H9 (cell line): ENCODE results near the gene FOXJ3. TPM values are rescaled to one million over a fixed set of nuclear protein-coding genes. Genes with fewer than 3 reads are reported as not detected.

Experiments used
- DNase-seq: peaks from one replicate; pipeline ENCODE4 v3.0.0-alpha.2; 2017
- H2AFZ ChIP-seq: one replicate; pipeline ENCODE4 v1.6.1; 2013; ENCODE audit warnings: mild to moderate bottlenecking, low read length, control low read depth, moderate library complexity
- H2AK5ac ChIP-seq: 2 replicates; pipeline ENCODE4 v1.6.1; 2013; ENCODE audit warnings: low read length, control low read depth, mixed read lengths; ENCODE audit not compliant: insufficient read length
- H2BK120ac ChIP-seq: one replicate; pipeline ENCODE4 v1.6.1; 2013; ENCODE audit warnings: low read depth, mild to moderate bottlenecking, low read length, control low read depth, inconsistent platforms; ENCODE audit not compliant: poor library complexity, severe bottlenecking
- H2BK12ac ChIP-seq: 2 replicates; pipeline ENCODE4 v1.6.1; 2013; ENCODE audit warnings: low read length, control low read depth, mixed read lengths, low read depth; ENCODE audit not compliant: insufficient read length
- H2BK15ac ChIP-seq: 2 replicates; pipeline ENCODE4 v1.6.1; 2013; ENCODE audit warnings: low read depth, low read length, control low read depth
- H2BK20ac ChIP-seq: one replicate; pipeline ENCODE4 v1.6.1; 2013; ENCODE audit warnings: low read depth, mild to moderate bottlenecking, low read length, control low read depth, inconsistent platforms; ENCODE audit not compliant: poor library complexity, severe bottlenecking
- H2BK5ac ChIP-seq: 2 replicates; pipeline ENCODE4 v1.6.1; 2013; ENCODE audit warnings: low read length, control low read depth, mixed read lengths; ENCODE audit not compliant: insufficient read length
- H3K14ac ChIP-seq: 2 replicates; pipeline ENCODE4 v1.6.1; 2013; ENCODE audit warnings: low read length, control low read depth; ENCODE audit not compliant: insufficient read depth
- H3K18ac ChIP-seq: 2 replicates; pipeline ENCODE4 v1.6.1; 2013; ENCODE audit warnings: low read depth, mild to moderate bottlenecking, mixed read lengths, low read length, control low read depth; ENCODE audit not compliant: insufficient read length
- H3K23ac ChIP-seq: 2 replicates; pipeline ENCODE4 v1.6.1; 2013; ENCODE audit warnings: low read length, control low read depth, mixed read lengths, low read depth; ENCODE audit not compliant: insufficient read length
- H3K23me2 ChIP-seq: 2 replicates; pipeline ENCODE4 v1.6.1; 2013; ENCODE audit warnings: low read depth, mild to moderate bottlenecking, mixed read lengths, low read length, control low read depth; ENCODE audit not compliant: insufficient read length, poor library complexity, severe bottlenecking
- H3K27ac ChIP-seq: 2 replicates; pipeline ENCODE4 v1.5.1; 2013; ENCODE audit warnings: low read length, control low read depth, mixed read lengths, low read depth; ENCODE audit not compliant: insufficient read length
- H3K27me3 ChIP-seq: 2 replicates; pipeline ENCODE4 v1.6.1; 2013; ENCODE audit warnings: low read length, control low read depth, inconsistent platforms; ENCODE audit not compliant: insufficient read depth
- H3K4ac ChIP-seq: 2 replicates; pipeline ENCODE4 v1.6.1; 2013; ENCODE audit warnings: low read depth, mild to moderate bottlenecking, control low read depth, inconsistent platforms, low read length, moderate library complexity
- H3K4me1 ChIP-seq: 2 replicates; pipeline ENCODE4 v1.6.1; 2013; ENCODE audit warnings: low read length, control low read depth, inconsistent platforms; ENCODE audit not compliant: insufficient read depth
- H3K4me2 ChIP-seq: 2 replicates; pipeline ENCODE4 v1.6.1; 2013; ENCODE audit warnings: low read length, control low read depth, mixed read lengths; ENCODE audit not compliant: insufficient read length, insufficient read depth
- H3K56ac ChIP-seq: 2 replicates; pipeline ENCODE4 v1.6.1; 2013; ENCODE audit warnings: low read depth, mild to moderate bottlenecking, mixed read lengths, low read length, control low read depth; ENCODE audit not compliant: insufficient read length
- H3K79me1 ChIP-seq: 2 replicates; pipeline ENCODE4 v1.6.1; 2013; ENCODE audit warnings: low read depth, mild to moderate bottlenecking, moderate library complexity, low read length, control low read depth, inconsistent platforms; ENCODE audit not compliant: insufficient read depth, poor library complexity, severe bottlenecking
- H3K79me2 ChIP-seq: 2 replicates; pipeline ENCODE4 v1.6.1; 2013; ENCODE audit warnings: low read length, control low read depth, inconsistent platforms; ENCODE audit not compliant: insufficient read depth
- H3K9ac ChIP-seq: 2 replicates; pipeline ENCODE4 v1.6.1; 2013; ENCODE audit warnings: low read length, control low read depth, mixed read lengths; ENCODE audit not compliant: insufficient read length; ENCODE audit errors: extremely low read depth
- H3K9me3 ChIP-seq: one replicate; pipeline ENCODE4 v1.6.1; 2013; ENCODE audit warnings: low read depth, low read length, inconsistent platforms; ENCODE audit not compliant: control insufficient read depth
- H3T11ph ChIP-seq: one replicate; pipeline ENCODE4 v1.6.1; 2013; ENCODE audit warnings: mild to moderate bottlenecking, low read length, control low read depth, inconsistent platforms
- H4K20me1 ChIP-seq: one replicate; pipeline ENCODE4 v1.6.1; 2013; ENCODE audit not compliant: control insufficient read depth, insufficient read length, insufficient read depth
- H4K5ac ChIP-seq: 2 replicates; pipeline ENCODE4 v1.6.1; 2013; ENCODE audit warnings: low read depth, mild to moderate bottlenecking, mixed read lengths, low read length, control low read depth; ENCODE audit not compliant: insufficient read length
- H4K8ac ChIP-seq: replicated peaks from 2 replicates; pipeline ENCODE4 v1.6.1; 2013; ENCODE audit warnings: low read length, control low read depth, mixed read lengths, low read depth; ENCODE audit not compliant: insufficient read length
- H4K91ac ChIP-seq: 2 replicates; pipeline ENCODE4 v1.6.1; 2013; ENCODE audit warnings: low read depth, mild to moderate bottlenecking, moderate library complexity, mixed read lengths, low read length, control low read depth; ENCODE audit not compliant: insufficient read length
- H3K27ac Mint-ChIP-seq, 3 experiments: 2 replicates in 2 of 3; 3 replicates in 1 of 3; pipeline ENCODE4 v1.8.0; 2020 to 2021; ENCODE audit warnings: mixed read lengths in 3 of 3, mild to moderate bottlenecking in 1 of 3, moderate library complexity in 1 of 3
- H3K27me3 Mint-ChIP-seq: 2 replicates; pipeline ENCODE4 v1.8.0; 2021; ENCODE audit warnings: low read depth, mild to moderate bottlenecking, moderate library complexity, mixed read lengths
- H3K36me3 Mint-ChIP-seq, 3 experiments: 2 replicates in 2 of 3; 3 replicates in 1 of 3; pipeline ENCODE4 v1.8.0; 2020 to 2021; ENCODE audit warnings: low read depth in 3 of 3, mixed read lengths in 3 of 3; ENCODE audit not compliant: insufficient read depth in 1 of 3
- H3K4me1 Mint-ChIP-seq, 2 experiments: 2 replicates each; pipeline ENCODE4 v1.8.0; 2020; ENCODE audit warnings: mixed read lengths in 2 of 2
- H3K4me3 Mint-ChIP-seq, 2 experiments: 2 replicates in 1 of 2; 3 replicates in 1 of 2; pipeline ENCODE4 v1.8.0; 2020 to 2021; ENCODE audit warnings: mild to moderate bottlenecking in 2 of 2, mixed read lengths in 2 of 2, moderate library complexity in 1 of 2
- H3K9me3 Mint-ChIP-seq, 2 experiments: 2 replicates in 1 of 2; 3 replicates in 1 of 2; pipeline ENCODE4 v1.8.0; 2020; ENCODE audit warnings: mild to moderate bottlenecking in 2 of 2, mixed read lengths in 2 of 2, moderate library complexity in 1 of 2
- WGBS: extraction: QIAGEN DNeasy Blood & Tissue Kit; methylation state at CpG from one replicate; pipeline ENCODE4 v1.1.7; 2013; ENCODE audit warnings: missing lambda C conversion rate, low lambda C conversion rate, mixed read lengths; ENCODE audit not compliant: insufficient read length; ENCODE audit errors: extremely low coverage; 5-methylcytosine and 5-hydroxymethylcytosine counted together
- total RNA-seq: library from RNA; stranded (reverse); gene quantifications from 2 replicates; pipeline ENCODE4 v1.2.1, GENCODE V29; 2021
- TF ChIP-seq, protein P1 (sequence below): fragments of 200-600 bp; sonication (generic); conservative IDR thresholded peaks from 3 replicates; pipeline ENCODE4 v1.8.0; 2021; ENCODE audit warnings: antibody characterized with exemption, mild to moderate bottlenecking

The FOXJ3 gene
- total RNA-seq, 1 experiment from 2014 or later: 49.9 TPM

DNA sequence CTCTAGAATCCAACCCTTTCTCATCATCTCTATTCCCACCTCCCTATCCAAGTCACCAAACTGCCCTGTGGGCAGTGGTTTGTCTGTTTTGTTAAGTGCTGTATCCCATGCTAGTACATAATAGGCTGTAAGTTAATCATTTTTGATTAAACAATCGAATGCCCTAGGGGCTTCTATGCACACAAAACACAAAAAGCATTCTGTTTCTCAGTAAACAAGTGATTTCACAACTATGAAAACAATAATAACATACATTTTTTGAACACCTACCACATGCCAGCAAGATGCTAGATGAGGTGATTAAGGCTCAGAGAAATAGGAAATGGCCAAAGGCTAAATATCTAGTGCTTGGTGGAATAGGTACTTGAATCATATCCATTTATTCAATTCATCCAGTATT, 186.9 kb downstream of the FOXJ3 start:
- H3K4me2 ChIP-seq: no peak overlapping the region
- H3K9ac ChIP-seq: no peak overlapping the region
- Mint-ChIP-seq H3K4me3 (no peak overlapping the region), H3K36me3 (no peaks in the 10 kb centered on the region), H3K4me1 (no peaks in the 10 kb centered on the region), H3K9me3 (no peaks in the 10 kb centered on the region), H3K27ac (no peak overlapping the region), H3K27me3 (peaks cover 12% of the 10 kb centered on the region)
- H3K56ac ChIP-seq: no peak overlapping the region
- DNase-seq: no peak
- H4K5ac ChIP-seq: no peak overlapping the region
- no peak overlapping the region for H3K27ac ChIP-seq
- H2AFZ ChIP-seq: no peak overlapping the region
- no peak overlapping the region for H4K91ac ChIP-seq
- H2BK12ac ChIP-seq: no peak overlapping the region
- H2BK120ac ChIP-seq: no peak overlapping the region
- no peaks in the 10 kb centered on the region for H3K79me2 ChIP-seq
- no peak overlapping the region for H2AK5ac ChIP-seq
- no peaks in the 10 kb centered on the region for H3K4me1 ChIP-seq
- no peak overlapping the region for H2BK5ac ChIP-seq
- no peak overlapping the region for H3K14ac ChIP-seq
- no peak overlapping the region for H3T11ph ChIP-seq
- H2BK20ac ChIP-seq: no peak overlapping the region
- H3K4ac ChIP-seq: no peak overlapping the region
- no peaks in the 10 kb centered on the region for H3K79me1 ChIP-seq
- no peaks in the 10 kb centered on the region for H3K9me3 ChIP-seq
- no peak overlapping the region for H4K8ac ChIP-seq
- TF ChIP-seq, protein P1, sequence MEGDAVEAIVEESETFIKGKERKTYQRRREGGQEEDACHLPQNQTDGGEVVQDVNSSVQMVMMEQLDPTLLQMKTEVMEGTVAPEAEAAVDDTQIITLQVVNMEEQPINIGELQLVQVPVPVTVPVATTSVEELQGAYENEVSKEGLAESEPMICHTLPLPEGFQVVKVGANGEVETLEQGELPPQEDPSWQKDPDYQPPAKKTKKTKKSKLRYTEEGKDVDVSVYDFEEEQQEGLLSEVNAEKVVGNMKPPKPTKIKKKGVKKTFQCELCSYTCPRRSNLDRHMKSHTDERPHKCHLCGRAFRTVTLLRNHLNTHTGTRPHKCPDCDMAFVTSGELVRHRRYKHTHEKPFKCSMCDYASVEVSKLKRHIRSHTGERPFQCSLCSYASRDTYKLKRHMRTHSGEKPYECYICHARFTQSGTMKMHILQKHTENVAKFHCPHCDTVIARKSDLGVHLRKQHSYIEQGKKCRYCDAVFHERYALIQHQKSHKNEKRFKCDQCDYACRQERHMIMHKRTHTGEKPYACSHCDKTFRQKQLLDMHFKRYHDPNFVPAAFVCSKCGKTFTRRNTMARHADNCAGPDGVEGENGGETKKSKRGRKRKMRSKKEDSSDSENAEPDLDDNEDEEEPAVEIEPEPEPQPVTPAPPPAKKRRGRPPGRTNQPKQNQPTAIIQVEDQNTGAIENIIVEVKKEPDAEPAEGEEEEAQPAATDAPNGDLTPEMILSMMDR: no peak
- no peak overlapping the region for H3K23ac ChIP-seq
- no peak overlapping the region for H2BK15ac ChIP-seq
- H3K18ac ChIP-seq: no peak overlapping the region
- WGBS: no CpG with 5 or more reads among the region's 1 CpG
- H4K20me1 ChIP-seq: no peaks in the 10 kb centered on the region
- H3K23me2 ChIP-seq: no peaks in the 10 kb centered on the region
- H3K27me3 ChIP-seq: no peaks in the 10 kb centered on the region
